WTC11 (cell line): ENCODE data around the gene CBR1. TPM values are rescaled to one million over a fixed set of nuclear protein-coding genes. Genes with fewer than 3 reads are reported as not detected.

Experiments
- ATAC-seq: fragments of 200-7000 bp; cut with Tn5 transposase; 2 replicates; pipeline ENCODE4 v1.10.0; 2021; ENCODE audit warnings: mild to moderate bottlenecking, moderate library complexity
- CTCF ChIA-PET: fragments of 300-600 bp; sonication (Branson Sonifier 250); formaldehyde crosslinking; loops from one replicate; lab custom pipeline; 2021; ENCODE audit warnings: antibody characterized with exemption; lab: Charles Lee
- POLR2A ChIA-PET: fragments of 350-600 bp; sonication (Branson Sonifier 250); formaldehyde crosslinking; loops from one replicate; lab custom pipeline; 2021; ENCODE audit warnings: antibody characterized with exemption; lab: Charles Lee
- DNase-seq: peaks from one replicate; pipeline ENCODE4 v3.0.0; 2021; ENCODE audit warnings: low spot score
- H3K27ac Mint-ChIP-seq: 2 replicates; pipeline ENCODE4 v1.8.0; 2021; ENCODE audit warnings: mixed read lengths
- H3K27me3 Mint-ChIP-seq: 2 replicates; pipeline ENCODE4 v1.8.0; 2021; ENCODE audit warnings: low read depth, mild to moderate bottlenecking, moderate library complexity, mixed read lengths
- H3K36me3 Mint-ChIP-seq: 2 replicates; pipeline ENCODE4 v1.8.0; 2021; ENCODE audit warnings: mixed read lengths
- H3K4me1 Mint-ChIP-seq: 2 replicates; pipeline ENCODE4 v1.8.0; 2022; ENCODE audit warnings: mixed read lengths
- H3K4me3 Mint-ChIP-seq: 2 replicates; pipeline ENCODE4 v1.8.0; 2021; ENCODE audit warnings: mild to moderate bottlenecking, moderate library complexity, mixed read lengths
- H3K9me3 Mint-ChIP-seq: 2 replicates; pipeline ENCODE4 v1.8.0; 2021; ENCODE audit warnings: mixed read lengths
- AFF4 ChIP-seq: sonication (generic); formaldehyde crosslinking; IDR thresholded peaks from 2 replicates; pipeline ENCODE4 v1.8.1; 2023; ENCODE audit warnings: mild to moderate bottlenecking, missing genetic modification reagents, borderline replicate concordance
- ATF3 ChIP-seq: sonication (generic); formaldehyde crosslinking; conservative IDR thresholded peaks from 2 replicates; pipeline ENCODE4 v1.8.1; 2022; ENCODE audit warnings: mild to moderate bottlenecking, missing genetic modification reagents
- JUN ChIP-seq: sonication (generic); formaldehyde crosslinking; IDR thresholded peaks from 2 replicates; pipeline ENCODE4 v1.8.0; 2023; ENCODE audit warnings: mild to moderate bottlenecking, missing genetic modification reagents
- KAT7 ChIP-seq: sonication (generic); formaldehyde crosslinking; IDR thresholded peaks from 2 replicates; pipeline ENCODE4 v1.8.1; 2023; ENCODE audit warnings: missing genetic modification reagents, mild to moderate bottlenecking, borderline replicate concordance
- MLX ChIP-seq: sonication (generic); formaldehyde crosslinking; IDR thresholded peaks from 2 replicates; pipeline ENCODE4 v1.8.1; 2023; ENCODE audit warnings: mild to moderate bottlenecking, missing genetic modification reagents, moderate library complexity
- MYBL2 ChIP-seq: sonication (generic); formaldehyde crosslinking; IDR thresholded peaks from 2 replicates; pipeline ENCODE4 v1.8.1; 2023; ENCODE audit warnings: mild to moderate bottlenecking, moderate library complexity, missing genetic modification reagents
- NR3C1 ChIP-seq: sonication (generic); formaldehyde crosslinking; conservative IDR thresholded peaks from 2 replicates; pipeline ENCODE4 v1.8.1; 2023; ENCODE audit warnings: low read depth, mild to moderate bottlenecking, missing genetic modification reagents
- OVOL2 ChIP-seq: fragments of 250-450 bp; sonication (Bioruptor Pico); IDR thresholded peaks from 2 replicates; pipeline ENCODE4 v1.9.0; 2021; ENCODE audit warnings: mild to moderate bottlenecking, borderline replicate concordance
- SMAD4 ChIP-seq: sonication (generic); formaldehyde crosslinking; IDR thresholded peaks from 2 replicates; pipeline ENCODE4 v1.8.0; 2022; ENCODE audit warnings: mild to moderate bottlenecking, missing genetic modification reagents
- STAT6 ChIP-seq: sonication (generic); formaldehyde crosslinking; conservative IDR thresholded peaks from 2 replicates; pipeline ENCODE4 v1.8.1; 2023; ENCODE audit warnings: mild to moderate bottlenecking, low read depth, missing genetic modification reagents, moderate library complexity
- ZBTB43 ChIP-seq: sonication (generic); formaldehyde crosslinking; IDR thresholded peaks from 2 replicates; pipeline ENCODE4 v1.8.1; 2023; ENCODE audit warnings: mild to moderate bottlenecking, missing genetic modification reagents
- ZNF512 ChIP-seq: sonication (generic); formaldehyde crosslinking; IDR thresholded peaks from 2 replicates; pipeline ENCODE4 v1.8.1; 2022; ENCODE audit warnings: missing genetic modification reagents, borderline replicate concordance
- total RNA-seq: library from RNA; stranded (reverse); gene quantifications from 3 replicates; pipeline ENCODE4 v1.2.3, GENCODE V29; 2021
- TF ChIP-seq, protein P1 (sequence below): fragments of 250-450 bp; sonication (Bioruptor Pico); conservative IDR thresholded peaks from 2 replicates; pipeline ENCODE4 v1.9.0; 2021; ENCODE audit warnings: mild to moderate bottlenecking

Gene CBR1
- total RNA-seq, 1 experiment from 2014 or later, result 167 TPM

DNA sequence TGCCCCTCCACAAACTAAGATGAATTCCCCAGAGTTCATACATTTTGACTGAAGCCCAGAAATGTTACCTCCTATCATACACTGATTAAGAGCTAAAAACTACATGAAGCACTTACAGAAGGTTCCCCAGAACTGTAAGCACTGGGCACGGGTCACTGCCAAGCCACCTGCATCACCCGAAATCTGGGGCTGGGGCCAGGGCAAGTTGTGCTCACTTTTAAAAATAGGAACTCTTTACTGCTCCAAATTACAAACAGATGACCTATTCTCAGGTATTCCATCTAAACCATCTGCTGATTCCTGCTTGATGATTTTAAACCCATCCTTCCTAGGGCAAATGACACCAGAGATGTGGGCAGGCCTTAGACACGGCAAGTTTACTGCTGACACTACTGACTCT is 14.3 kb upstream of the CBR1 start (continued):
- TF ChIP-seq, protein P1, sequence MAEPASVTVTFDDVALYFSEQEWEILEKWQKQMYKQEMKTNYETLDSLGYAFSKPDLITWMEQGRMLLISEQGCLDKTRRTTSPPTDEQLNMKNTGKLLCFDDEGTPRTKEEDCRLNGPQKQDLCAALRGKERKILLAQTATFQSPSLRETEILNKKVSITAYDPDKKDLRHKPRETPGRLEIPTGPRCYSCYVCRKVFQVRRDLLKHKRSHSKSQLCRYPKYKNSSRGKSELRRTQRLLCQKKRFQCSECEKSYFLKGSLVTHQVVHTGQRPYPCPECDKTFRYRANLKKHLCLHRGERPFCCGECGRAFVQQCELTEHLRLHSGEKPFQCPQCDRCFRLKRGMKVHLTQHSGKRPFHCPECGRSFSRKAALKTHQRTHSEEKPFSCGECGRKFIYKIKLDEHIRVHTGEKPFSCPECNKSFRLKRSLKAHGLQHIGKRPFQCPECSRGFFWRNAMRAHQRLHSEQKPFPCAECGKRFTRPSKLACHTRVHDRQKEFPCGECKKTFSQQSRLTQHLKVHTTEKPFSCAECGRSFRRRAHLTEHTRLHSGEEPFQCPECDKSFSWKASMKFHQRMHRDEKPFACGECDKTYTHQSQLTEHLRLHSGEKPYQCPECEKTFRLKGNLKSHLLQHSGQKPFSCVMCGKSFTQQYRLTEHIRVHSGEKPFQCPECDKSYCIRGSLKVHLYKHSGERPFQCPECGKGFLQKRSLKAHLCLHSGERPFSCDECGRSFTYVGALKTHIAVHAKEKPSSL (CRISPR knock-in tag), result no peak
- TF ChIP-seq ATF3 (CRISPR knock-in tag) (no peak), NR3C1 (CRISPR knock-in tag) (no peak), MLX (no peak), MYBL2 (CRISPR knock-in tag) (no peak), AFF4 (CRISPR knock-in tag) (no peak)

- POLR2A ChIA-PET, result interaction anchor here (0.6 to 2.1 kb wide), 6 partner anchors 10 to 45 kb away, joined by 3 to 11 read pairs (median 7); partner anchors contain the start of gene CBR1
- H3K4me3 Mint-ChIP-seq, result peak overlapping the region; percentile 91
- H3K9me3 Mint-ChIP-seq, result no peaks in the 10 kb centered on the region
- TF ChIP-seq JUN (CRISPR knock-in tag) (peak; percentile 80; the same call in 1 of the 2 replicates), SMAD4 (CRISPR knock-in tag) (no peak), KAT7 (CRISPR knock-in tag) (0 out of 2 replicates have a peak, but pooled peaks have one; percentile 35)
- TF ChIP-seq, all 79 proteins: peak for 2
- H3K27me3 Mint-ChIP-seq, result no peaks in the 10 kb centered on the region; the same call in 1 of the 2 replicates
- H3K27ac Mint-ChIP-seq, result peak overlapping the region; percentile 92
- DNase-seq, result peak; percentile 53
- peak; percentile 41 for ATAC-seq
- CTCF ChIA-PET, result interaction anchor here (1.0 to 3.2 kb wide), 10 partner anchors 10 to 66 kb away, joined by 3 to 35 read pairs (median 7); partner anchors contain the start of gene CBR1
- H3K36me3 Mint-ChIP-seq, result peaks cover 41% of the 10 kb centered on the region
- H3K4me1 Mint-ChIP-seq, result peaks cover 26% of the 10 kb centered on the region
Measured at GRCh38 chr21:36059823-36060158, 10.0 kb upstream of the CBR1 start.

DNA sequence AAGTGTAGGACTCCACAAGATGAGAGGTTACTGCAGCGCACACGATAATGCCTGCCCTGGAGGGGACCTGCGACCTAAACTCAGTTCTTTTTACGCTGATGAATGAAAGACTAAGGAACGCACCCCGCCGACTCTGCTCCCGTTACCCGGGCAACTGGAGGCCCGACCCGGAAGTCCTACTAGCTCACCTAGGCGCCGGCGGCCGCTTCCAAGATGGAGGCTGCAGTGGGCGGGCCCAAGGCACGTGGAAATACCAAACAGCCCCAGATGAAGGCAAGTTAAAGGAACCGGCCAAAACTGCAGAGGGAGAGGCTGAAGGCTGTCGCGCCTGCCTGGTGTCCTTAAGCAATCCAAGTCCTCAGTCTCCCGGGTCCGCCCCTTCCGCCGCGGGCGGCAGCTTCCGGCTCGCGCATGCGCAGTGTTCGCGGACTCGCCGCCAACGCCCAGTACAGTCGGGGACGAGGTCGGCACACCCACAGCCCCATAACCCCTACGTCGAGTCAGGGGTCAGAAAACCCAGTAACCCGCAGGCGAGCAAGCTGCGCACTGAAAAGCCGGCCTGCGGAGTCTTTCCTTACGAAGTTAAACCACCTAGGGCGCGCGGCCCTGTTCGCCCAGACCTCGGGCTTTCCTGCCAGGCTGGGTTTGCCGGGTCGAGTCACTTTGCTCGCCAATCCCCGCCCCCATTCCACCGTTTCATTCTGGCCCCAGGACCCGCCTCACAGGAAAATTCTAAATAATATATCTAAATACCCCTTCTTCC is 9.5 kb upstream of the CBR1 start, which contains the start of gene SETD4:
SETD4 (minus strand) TSS at position 368 of the 763 bp plus-strand sequence. CDS start 1,638 bp downstream, outside the sequence.
- H3K27ac Mint-ChIP-seq, result peak within 1 kb of the TSS; percentile 92
- peaks cover 26% of the 10 kb centered on the region for H3K4me1 Mint-ChIP-seq
- DNase-seq (peak; percentile 93), ATAC-seq (peak; percentile 91)
- peaks cover 36% of the 10 kb centered on the region for H3K36me3 Mint-ChIP-seq
- ChIA-PET CTCF (interaction anchor here (1.0 to 3.2 kb wide), 10 partner anchors 9 to 65 kb away, joined by 3 to 35 read pairs (median 7); partner anchors contain the start of gene CBR1), POLR2A (interaction anchor here (0.6 to 2.1 kb wide), 7 partner anchors 9 to 44 kb away, joined by 3 to 11 read pairs (median 6); partner anchors contain the start of gene CBR1)
- no peaks in the 10 kb centered on the region; the same call in 1 of the 2 replicates for H3K27me3 Mint-ChIP-seq
- H3K9me3 Mint-ChIP-seq, result no peaks in the 10 kb centered on the region
- H3K4me3 Mint-ChIP-seq, result peak within 1 kb of the TSS; percentile 91
- no peak for TF ChIP-seq ZBTB43
- TF ChIP-seq OVOL2, result no peak
- TF ChIP-seq ZNF512 (CRISPR knock-in tag), result no peak
- no peak for TF ChIP-seq STAT6 (CRISPR knock-in tag)
